Fibroblast of lung (primary cell): ENCODE measurements around the gene CD164L2. TPM values are rescaled to one million over a fixed set of nuclear protein-coding genes. Genes with fewer than 3 reads are reported as not detected.

Experiments used
- DNase-seq, 2 donors: peaks; one replicate each; pipeline versions ENCODE4 v3.0.0 to v3.0.0-alpha.2; 2010; ENCODE audit warnings: low read depth in 2 of 2
- H2AFZ ChIP-seq: 2 replicates; pipeline ENCODE4 v1.5.1; 2012; ENCODE audit warnings: low read length, control low read depth, inconsistent platforms
- H3K27ac ChIP-seq: 2 replicates; pipeline ENCODE4 v1.5.1; 2011; ENCODE audit warnings: low read length, control low read depth; ENCODE audit not compliant: insufficient read depth
- H3K27me3 ChIP-seq: 2 replicates; pipeline ENCODE4 v1.5.1; 2011; ENCODE audit warnings: mild to moderate bottlenecking, low read length; ENCODE audit not compliant: control insufficient read depth, insufficient read depth
- H3K36me3 ChIP-seq: 2 replicates; pipeline ENCODE4 v1.5.1; 2011; ENCODE audit warnings: low read length; ENCODE audit not compliant: control insufficient read depth, insufficient read depth
- H3K4me1 ChIP-seq: 2 replicates; pipeline ENCODE4 v1.5.1; 2011; ENCODE audit warnings: low read length; ENCODE audit not compliant: control insufficient read depth, insufficient read depth; ENCODE audit errors: extremely low read depth
- H3K4me2 ChIP-seq: 2 replicates; pipeline ENCODE4 v1.5.1; 2011; ENCODE audit warnings: low read length, control low read depth; ENCODE audit not compliant: insufficient read depth; ENCODE audit errors: extremely low read depth
- H3K4me3 ChIP-seq, 4 experiments: fragments of 200-600 bp in 1 of 4; sonication (generic) in 1 of 4; replicated peaks in 1 of 4; 2 replicates each; pipeline ENCODE4 v1.5.1; 2011 to 2016; ENCODE audit warnings: low read length in 4 of 4, low read depth in 3 of 4, mild to moderate bottlenecking in 3 of 4, control low read depth in 2 of 4, inconsistent platforms in 1 of 4, mixed read lengths in 1 of 4; ENCODE audit not compliant: insufficient read depth in 1 of 4; ENCODE audit errors: control extremely low read depth in 1 of 4
- H3K79me2 ChIP-seq: 2 replicates; pipeline ENCODE4 v1.5.1; 2012; ENCODE audit warnings: mild to moderate bottlenecking, low read length, inconsistent platforms; ENCODE audit not compliant: control insufficient read depth, insufficient read depth
- H3K9ac ChIP-seq: 2 replicates; pipeline ENCODE4 v1.5.1; 2011; ENCODE audit warnings: mild to moderate bottlenecking, low read length, control low read depth; ENCODE audit not compliant: insufficient read depth
- H3K9me3 ChIP-seq: 2 replicates; pipeline ENCODE4 v1.5.1; 2012; ENCODE audit warnings: low read depth, low read length; ENCODE audit not compliant: control insufficient read depth, insufficient read depth
- H4K20me1 ChIP-seq: 2 replicates; pipeline ENCODE4 v1.5.1; 2011; ENCODE audit warnings: low read length; ENCODE audit not compliant: control insufficient read depth, insufficient read depth; ENCODE audit errors: extremely low read depth
- EZH2 ChIP-seq: IDR thresholded peaks from 2 replicates; pipeline ENCODE4 v1.5.1; 2012; ENCODE audit warnings: low read length, control low read depth, mild to moderate bottlenecking; ENCODE audit errors: missing control alignments
- polyA plus RNA-seq, 2 donors: library from polyadenylated mRNA; depleted of rRNA in 1 of 2; stranded (reverse) in 1 of 2; unstranded in 1 of 2; fragments of >200 nt; gene quantifications; 2 replicates each; pipeline ENCODE4 v1.2.1, GENCODE V29; 2011 to 2012; ENCODE audit warnings: missing spikeins in 1 of 2
- total RNA-seq: library from RNA; depleted of rRNA; stranded (reverse); fragments of >200 nt; gene quantifications from 2 replicates; pipeline ENCODE4 v1.2.1, GENCODE V29; 2014
- TF ChIP-seq, protein P1 (sequence below), 2 donors: IDR thresholded peaks in 1 of 2; conservative IDR thresholded peaks in 1 of 2; 1 replicate in 1 of 2; 2 replicates in 1 of 2; pipeline ENCODE4 v1.5.1; 2011 to 2012; ENCODE audit warnings: low read length in 2 of 2, control low read depth in 1 of 2, inconsistent platforms in 1 of 2, low read depth in 1 of 2, mild to moderate bottlenecking in 1 of 2

CD164L2 gene
- total and polyA plus RNA-seq, 2 donors (not counting 1 experiment from before 2014, with no cell fraction given) = not detected

DNA sequence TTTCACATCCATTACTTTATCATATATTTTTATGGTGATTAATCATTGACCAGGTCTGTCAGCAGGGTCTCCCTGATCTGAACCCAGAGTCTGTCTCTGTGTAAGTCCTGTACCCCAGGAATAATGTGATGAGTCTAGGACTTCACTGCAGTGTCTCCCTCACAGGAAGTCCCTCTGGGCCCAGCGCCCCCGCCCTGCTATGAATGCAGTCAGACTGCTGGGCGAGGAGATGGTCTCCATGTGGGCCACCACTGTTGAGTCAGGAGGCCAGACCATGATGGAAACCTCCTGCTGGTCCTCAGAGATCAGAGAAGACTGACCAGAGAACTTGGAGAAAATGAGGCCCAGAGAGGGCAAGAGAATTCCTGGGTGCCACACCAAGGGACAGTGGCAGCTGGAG lies 51.7 kb downstream of the CD164L2 start:
- Histone ChIP-seq H3K36me3 (peaks cover 26% of the 10 kb centered on the region), H3K9me3 (no peaks in the 10 kb centered on the region), H2AFZ (no peak overlapping the region), H3K9ac (no peak overlapping the region), H3K79me2 (peaks cover 30% of the 10 kb centered on the region), H3K4me1 (peaks cover 3% of the 10 kb centered on the region), H3K4me2 (no peak overlapping the region), H4K20me1 (no peaks in the 10 kb centered on the region), H3K27ac (no peak overlapping the region), H3K27me3 (no peaks in the 10 kb centered on the region), H3K4me3 (no peak overlapping the region)
- DNase-seq = no peak
- TF ChIP-seq, protein P1, sequence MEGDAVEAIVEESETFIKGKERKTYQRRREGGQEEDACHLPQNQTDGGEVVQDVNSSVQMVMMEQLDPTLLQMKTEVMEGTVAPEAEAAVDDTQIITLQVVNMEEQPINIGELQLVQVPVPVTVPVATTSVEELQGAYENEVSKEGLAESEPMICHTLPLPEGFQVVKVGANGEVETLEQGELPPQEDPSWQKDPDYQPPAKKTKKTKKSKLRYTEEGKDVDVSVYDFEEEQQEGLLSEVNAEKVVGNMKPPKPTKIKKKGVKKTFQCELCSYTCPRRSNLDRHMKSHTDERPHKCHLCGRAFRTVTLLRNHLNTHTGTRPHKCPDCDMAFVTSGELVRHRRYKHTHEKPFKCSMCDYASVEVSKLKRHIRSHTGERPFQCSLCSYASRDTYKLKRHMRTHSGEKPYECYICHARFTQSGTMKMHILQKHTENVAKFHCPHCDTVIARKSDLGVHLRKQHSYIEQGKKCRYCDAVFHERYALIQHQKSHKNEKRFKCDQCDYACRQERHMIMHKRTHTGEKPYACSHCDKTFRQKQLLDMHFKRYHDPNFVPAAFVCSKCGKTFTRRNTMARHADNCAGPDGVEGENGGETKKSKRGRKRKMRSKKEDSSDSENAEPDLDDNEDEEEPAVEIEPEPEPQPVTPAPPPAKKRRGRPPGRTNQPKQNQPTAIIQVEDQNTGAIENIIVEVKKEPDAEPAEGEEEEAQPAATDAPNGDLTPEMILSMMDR (conservative IDR thresholded peaks at IDR 0.05 in 1 of 2, IDR thresholded peaks at IDR 0.05 in 1 of 2; ENCODE audit: low read depth in 1 of 2, low read length in 2 of 2) = no peak
- TF ChIP-seq EZH2 = no peak

DNA sequence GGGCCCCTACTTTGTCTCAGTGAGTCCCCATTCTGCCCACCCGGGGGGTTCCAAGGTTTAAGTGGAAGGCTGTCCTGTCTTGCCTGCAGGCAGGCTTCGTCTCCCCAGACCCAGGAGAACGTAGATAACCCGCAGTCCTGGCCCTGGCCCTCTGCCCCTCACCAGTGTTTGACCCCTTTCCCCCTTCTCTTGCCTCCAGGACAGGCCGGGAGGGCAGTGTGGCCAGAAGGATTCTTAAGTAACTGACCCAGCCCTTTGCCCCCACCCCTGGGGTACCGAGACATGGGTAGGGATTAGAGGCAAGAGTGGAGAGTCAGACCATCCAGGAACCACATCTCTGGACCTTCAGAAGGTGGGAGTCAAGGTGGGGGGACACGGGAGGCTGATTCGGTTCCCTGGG lies 52.3 kb downstream of the CD164L2 start:
- no peaks in the 10 kb centered on the region for H3K9me3 ChIP-seq
- H3K79me2 ChIP-seq = peaks cover 35% of the 10 kb centered on the region
- TF ChIP-seq, protein P1 (conservative IDR thresholded peaks at IDR 0.05 in 1 of 2, IDR thresholded peaks at IDR 0.05 in 1 of 2; ENCODE audit: low read depth in 1 of 2, low read length in 2 of 2) = no peak
- TF ChIP-seq EZH2 = no peak
- H3K9ac ChIP-seq = no peak overlapping the region
- H2AFZ ChIP-seq = no peak overlapping the region
- no peaks in the 10 kb centered on the region for H4K20me1 ChIP-seq
- no peak overlapping the region for H3K4me3 ChIP-seq
- no peak for DNase-seq
- H3K36me3 ChIP-seq = peaks cover 26% of the 10 kb centered on the region
- H3K4me1 ChIP-seq = peaks cover 3% of the 10 kb centered on the region
- H3K4me2 ChIP-seq = no peak overlapping the region
- no peak overlapping the region for H3K27ac ChIP-seq
- no peaks in the 10 kb centered on the region for H3K27me3 ChIP-seq

Other genes starting within 250 kb of the CD164L2 start
- 3.9 and 10.4 TPM in 2 replicates for gene SLC9A1, start 228.2 kb downstream of the CD164L2 start, total RNA-seq
- 4.9 and 9.5 TPM in 2 replicates for gene SLC9A1, start 228.2 kb downstream of the CD164L2 start, polyA plus RNA-seq
- 15.9 and 23.3 TPM in 2 replicates for gene WDTC1, start 148.7 kb downstream of the CD164L2 start, total RNA-seq
- 10.7 and 11.5 TPM in 2 replicates for gene WDTC1, start 148.7 kb downstream of the CD164L2 start, polyA plus RNA-seq
- 16.2 and 21.6 TPM in 2 replicates for gene TMEM222, start 61.2 kb downstream of the CD164L2 start, total RNA-seq
- 37.1 and 39.9 TPM in 2 replicates for gene TMEM222, start 61.2 kb downstream of the CD164L2 start, polyA plus RNA-seq
- under 0.01 and 0.17 TPM in 2 replicates for gene SYTL1, start 41.3 kb downstream of the CD164L2 start, total RNA-seq
- gene SYTL1, start 41.3 kb downstream of the CD164L2 start, polyA plus RNA-seq = 0.02 and 0.03 TPM in 2 replicates
- 8.3 and 12.1 TPM in 2 replicates for gene MAP3K6, start 16.4 kb downstream of the CD164L2 start, total RNA-seq
- gene MAP3K6, start 16.4 kb downstream of the CD164L2 start, polyA plus RNA-seq = 9.0 and 11.5 TPM in 2 replicates
- gene FCN3, start 8.5 kb downstream of the CD164L2 start, total RNA-seq = not detected in 2 replicates
- not detected in 2 replicates for gene FCN3, start 8.5 kb downstream of the CD164L2 start, polyA plus RNA-seq
- 0.17 and 0.26 TPM in 2 replicates for gene GPR3, start 9.3 kb upstream of the CD164L2 start, total RNA-seq
- 0.82 and 2.1 TPM in 2 replicates for gene GPR3, start 9.3 kb upstream of the CD164L2 start, polyA plus RNA-seq
- 16.7 and 26.3 TPM in 2 replicates for gene WASF2, start 106.8 kb upstream of the CD164L2 start, total RNA-seq
- gene WASF2, start 106.8 kb upstream of the CD164L2 start, polyA plus RNA-seq = 55.5 and 66.9 TPM in 2 replicates
- gene AHDC1, start 220.8 kb upstream of the CD164L2 start, total RNA-seq = 5.1 and 6.9 TPM in 2 replicates
- gene AHDC1, start 220.8 kb upstream of the CD164L2 start, polyA plus RNA-seq = 3.1 and 4.2 TPM in 2 replicates